NCI-H128 (cell line): ENCODE results near the gene HGD.
A peak's percentile ranks its signal among the peaks of the same experiment; 100 is the strongest.

Experiments used
- DNase-seq: peaks from one replicate; lab custom pipeline; 2025; ENCODE audit not compliant: unreplicated experiment; lab: John Stamatoyannopoulos, UW

HGD gene

GRCh38 chr3:120596116-120596852 is 85.8 kb downstream of the HGD start, which contains the start of gene NDUFB4:
Gene NDUFB4, plus strand, starts transcription at chr3:120596336. Its CDS starts 24 bp downstream, at chr3:120596360.
- DNase-seq = peak; percentile 98

DNA sequence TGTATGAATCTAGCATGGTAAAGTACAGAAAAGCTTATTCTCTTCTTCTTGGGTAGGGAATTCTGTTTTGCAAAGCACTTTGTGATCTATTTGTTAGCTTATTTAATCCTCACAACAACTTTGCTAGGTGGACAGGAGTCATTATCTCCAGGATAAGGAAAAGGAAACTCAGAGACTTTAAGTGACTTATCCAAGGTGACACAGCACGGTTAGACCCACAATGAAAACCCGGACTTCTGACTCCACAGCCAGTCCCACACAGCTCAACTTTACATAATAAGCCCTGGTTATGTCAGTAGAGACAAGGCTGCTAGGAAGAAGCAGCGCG is 86.3 kb downstream of the HGD start:
- DNase-seq = no peak

DNA sequence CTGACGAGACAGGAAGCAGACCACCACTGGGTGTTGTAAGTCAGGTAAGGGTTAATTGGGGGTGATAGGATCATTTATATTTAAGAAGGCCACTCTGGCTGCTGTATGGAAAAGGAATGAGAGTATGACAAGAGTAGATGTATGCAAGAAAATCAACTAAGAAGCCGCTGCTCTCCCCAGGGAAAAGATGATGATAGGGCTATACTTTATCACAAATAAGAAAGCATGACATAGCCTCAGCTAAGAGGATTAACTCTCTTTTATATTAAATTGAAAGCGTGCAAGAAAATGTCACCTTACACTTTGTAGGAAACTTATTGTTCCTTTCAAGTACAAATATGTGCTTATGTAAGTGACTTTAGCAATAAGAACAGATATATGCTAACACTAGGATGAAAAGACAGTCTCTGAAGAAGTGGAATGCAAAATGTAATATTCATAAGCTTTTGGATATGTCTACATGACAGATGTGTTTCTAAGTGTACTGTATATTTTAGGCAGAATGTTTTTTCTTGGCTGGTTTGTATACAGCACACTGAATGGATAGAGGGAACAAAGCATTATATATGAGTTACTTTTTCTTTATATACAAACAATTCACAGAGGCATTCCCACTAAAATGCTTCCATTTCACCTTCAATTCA is 94.6 kb downstream of the HGD start:
- DNase-seq = no peak
